GM18520 (cell line): ENCODE measurements around the gene VDR.

ENCODE experiments used
- ATAC-seq: cut with Tn5 transposase; IDR thresholded peaks from one replicate; pipeline ENCODE4 v1.9.1; 2021; ENCODE audit not compliant: unreplicated experiment

Gene VDR

DNA sequence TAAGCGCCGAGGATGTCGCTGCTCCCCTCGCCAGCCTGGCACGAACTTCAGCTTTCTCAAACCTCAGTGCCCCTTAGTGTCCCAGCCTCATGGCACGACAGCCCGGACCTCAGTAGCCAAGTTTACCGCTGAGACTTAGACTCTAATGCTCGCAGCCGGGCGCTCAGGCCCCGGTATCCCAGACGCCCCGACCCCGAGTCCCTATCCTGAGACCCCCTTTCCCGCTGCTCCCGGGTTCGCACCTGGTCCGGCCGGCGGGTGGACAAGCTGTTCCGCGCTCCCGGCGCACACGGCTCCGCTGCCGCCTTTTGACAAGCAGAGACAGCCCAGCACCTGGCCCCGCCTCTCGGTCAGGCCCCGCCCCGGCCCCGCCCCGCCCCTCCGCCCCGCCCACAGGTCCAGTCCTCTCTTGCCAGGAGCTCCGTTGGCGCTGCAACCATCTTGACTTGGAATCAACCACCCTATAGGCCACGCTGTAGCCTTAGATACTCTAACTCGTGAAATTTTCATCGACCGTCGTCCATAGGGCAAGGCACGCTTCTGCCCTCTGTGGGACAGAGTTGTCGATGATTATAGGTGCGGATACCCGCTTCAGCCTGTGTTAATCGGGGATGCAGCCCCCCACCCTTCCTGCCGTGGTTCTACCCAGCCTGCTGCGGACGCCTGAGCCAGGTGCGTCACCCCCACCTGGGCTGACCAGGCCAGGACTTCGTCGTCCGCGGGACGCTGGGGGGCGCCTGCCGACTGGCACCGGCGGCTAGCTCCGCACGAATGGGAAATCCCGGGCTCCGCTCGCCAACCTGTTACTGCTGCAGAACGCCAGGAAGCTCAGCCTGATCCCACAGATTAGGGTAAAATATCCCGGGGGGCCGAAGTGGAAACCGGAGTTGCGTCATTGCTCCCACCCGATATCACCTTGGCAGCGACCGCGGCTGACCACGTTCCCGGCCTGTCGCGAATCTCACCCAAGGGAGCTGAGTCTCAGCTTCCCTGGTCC, at the start of gene VDR:
VDR (minus strand) TSS at position 282 of the 997 bp plus-strand sequence. CDS start 25,881 bp downstream, outside the sequence.
- ATAC-seq = no peak

DNA sequence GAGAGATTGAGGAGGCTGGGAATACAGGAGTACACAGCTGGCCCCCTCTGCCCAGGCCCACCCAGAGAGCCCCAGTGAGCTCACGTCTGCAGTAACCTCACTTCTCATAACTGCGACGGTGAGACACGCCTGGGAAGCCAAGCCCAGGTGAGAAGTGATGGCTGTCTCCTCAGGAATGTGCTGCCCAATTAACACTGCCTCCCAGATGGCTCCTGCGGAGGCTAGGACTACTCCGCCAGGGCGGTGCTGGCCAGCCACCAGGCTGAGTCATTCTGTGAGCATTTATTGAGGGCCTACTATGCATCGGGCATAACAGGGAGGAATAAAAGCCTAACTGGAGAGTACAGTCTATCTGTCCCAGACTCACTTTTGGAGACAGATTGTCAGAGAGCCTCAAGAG, 49.3 kb upstream of the VDR start:
- ATAC-seq = no peak

DNA sequence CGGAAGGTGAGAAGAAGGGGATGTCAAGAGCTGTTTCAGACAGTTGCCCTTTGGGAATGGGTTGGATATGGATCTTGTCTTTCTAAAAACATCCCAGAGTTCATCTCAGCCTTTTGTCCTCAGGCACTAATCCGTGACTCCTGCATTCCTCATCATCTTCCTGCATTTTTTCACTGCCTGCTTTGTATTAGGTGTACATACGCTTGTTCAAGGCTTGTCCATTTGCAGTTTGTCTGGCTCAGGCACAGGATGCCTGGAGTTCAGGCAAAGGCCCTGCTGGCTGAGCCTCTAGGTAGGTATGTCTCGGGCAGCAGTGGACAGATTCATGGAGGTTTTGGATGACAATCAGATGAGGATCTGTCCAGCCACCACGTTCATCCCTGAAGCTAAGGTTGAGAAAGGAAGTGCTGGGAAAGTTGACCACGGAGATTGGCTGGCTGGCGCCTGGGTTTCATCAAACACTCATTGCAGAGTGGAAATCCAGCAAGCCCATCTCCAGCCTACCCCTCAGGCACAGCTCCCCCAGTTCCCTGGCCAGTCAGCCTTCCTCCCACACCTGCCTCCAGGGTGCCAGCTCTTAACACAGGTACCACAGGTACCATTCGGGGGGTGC, 46.2 kb upstream of the VDR start:
- no peak for ATAC-seq

DNA sequence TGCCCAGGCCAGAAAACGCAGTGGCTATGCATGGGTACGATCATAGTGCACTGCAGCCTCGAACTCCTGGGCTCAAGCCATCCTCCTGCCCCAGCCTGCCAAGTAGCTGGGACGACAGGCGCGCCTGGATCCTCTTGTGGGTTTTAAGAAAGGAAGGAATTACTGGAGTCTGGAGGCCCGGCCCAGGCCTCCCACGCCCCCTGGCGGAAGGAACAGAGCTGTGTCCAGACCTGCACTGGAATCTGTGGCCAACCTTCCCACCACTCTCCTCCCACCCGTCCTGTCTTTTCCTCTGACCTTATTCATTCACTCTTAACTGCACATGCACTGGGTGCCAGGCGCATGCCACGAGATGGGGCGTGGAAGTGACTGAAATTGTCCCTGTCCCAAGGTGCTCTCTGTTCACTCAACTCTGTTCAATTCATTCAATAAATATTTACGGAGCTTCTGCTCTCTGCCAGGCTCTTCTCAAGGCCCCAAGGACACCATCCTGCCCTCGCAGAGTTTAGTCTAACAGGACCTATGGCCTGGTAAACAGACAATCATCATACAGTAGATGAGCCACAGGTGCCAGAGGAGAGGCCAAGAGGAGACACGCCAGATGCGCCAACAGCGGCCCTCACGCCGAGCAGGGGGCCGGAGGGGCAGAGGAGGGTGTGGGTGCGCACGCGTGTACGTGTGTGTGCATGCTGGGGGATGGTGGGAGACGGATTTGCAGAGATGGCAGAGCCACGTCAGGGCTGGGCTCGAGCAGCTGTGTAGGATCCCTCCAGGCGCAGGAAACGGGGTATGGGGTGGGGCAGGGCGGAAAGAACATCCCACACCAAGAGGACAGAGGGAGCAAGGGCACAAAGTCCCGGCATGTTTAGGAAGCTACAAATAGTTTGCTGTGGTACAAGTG, 44.9 kb upstream of the VDR start:
- no peak for ATAC-seq

DNA sequence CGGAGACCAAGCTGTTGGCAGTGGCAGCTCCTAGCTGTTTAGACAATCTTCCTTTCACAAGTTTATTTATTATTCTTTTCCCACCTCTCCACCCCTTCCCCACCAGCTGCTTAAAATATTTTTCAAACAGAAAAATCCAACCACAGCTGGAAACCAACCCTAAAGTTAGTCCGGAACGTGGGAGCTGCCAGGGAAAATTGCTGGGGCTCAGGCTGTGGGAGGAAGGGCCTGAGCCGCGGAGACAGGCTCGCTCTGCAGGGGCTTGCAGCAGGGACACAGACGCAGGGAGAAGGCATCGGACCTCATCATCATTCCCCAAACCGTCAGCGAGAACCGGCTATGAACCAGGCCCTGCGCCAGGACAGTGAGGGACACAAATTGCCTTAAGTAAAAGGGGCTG, 42.5 kb upstream of the VDR start:
- no peak for ATAC-seq

DNA sequence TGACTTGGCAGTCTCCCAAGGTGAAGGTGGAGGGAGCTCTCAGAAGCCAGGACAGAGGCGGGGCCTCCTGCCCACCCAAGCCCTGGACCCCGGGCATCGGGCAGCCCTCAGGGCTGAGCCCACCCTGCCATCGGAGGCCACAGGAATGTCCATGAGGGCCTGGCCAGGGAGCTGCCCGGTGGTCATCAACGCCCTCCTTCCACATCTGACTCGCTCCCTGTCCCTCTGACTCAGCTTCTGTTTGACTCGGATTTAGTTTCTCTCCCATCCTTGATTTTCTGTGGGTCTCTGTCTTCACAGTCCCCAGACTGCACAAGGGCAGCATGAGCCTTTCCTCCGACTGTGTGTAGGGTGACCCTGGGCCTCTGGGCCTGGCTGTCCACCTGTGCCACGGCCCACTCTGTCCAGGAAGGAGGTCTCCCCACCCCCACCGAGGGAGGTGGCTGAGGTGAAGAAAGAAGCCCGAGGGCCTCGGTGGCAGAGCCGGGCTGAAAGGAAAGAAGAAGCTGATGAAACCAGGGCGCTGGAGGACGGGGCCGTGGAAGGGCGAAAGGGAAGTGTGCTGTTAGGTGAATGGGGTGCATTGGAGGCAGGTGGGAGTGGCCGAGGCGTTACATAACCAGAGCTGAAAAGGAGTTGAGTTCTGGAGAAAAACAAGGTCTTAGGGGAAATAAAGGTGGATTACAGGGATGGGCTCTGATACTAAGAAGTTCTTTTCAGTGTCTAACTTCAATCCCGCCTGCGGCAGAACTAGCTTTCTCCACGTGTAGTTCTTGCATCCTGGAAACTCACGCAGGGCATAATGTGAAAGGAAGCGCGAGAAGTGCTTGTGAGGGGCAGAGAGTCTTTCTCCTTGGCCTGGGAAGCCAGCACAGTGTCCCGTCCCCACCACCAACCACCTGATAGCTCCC, 41.9 kb upstream of the VDR start:
- ATAC-seq = no peak

DNA sequence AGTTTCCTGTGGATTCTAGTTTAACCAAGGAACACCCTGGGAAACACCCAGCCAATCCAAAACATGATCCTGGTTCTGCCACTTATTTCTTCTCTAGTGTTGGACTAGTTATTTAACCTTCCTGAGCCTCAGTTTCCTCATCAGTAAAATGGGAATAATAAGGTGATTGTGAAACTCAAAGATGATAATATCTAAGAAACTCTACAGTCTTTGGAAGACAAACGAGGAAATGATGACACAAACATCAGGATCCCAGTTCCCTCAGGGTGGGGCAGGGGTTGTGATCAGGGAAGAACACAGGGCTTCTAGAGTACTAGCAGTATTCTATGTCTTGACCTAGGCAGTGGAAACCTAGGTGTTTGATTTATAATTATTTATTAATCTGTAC, 40.5 kb upstream of the VDR start:
- no peak for ATAC-seq

DNA sequence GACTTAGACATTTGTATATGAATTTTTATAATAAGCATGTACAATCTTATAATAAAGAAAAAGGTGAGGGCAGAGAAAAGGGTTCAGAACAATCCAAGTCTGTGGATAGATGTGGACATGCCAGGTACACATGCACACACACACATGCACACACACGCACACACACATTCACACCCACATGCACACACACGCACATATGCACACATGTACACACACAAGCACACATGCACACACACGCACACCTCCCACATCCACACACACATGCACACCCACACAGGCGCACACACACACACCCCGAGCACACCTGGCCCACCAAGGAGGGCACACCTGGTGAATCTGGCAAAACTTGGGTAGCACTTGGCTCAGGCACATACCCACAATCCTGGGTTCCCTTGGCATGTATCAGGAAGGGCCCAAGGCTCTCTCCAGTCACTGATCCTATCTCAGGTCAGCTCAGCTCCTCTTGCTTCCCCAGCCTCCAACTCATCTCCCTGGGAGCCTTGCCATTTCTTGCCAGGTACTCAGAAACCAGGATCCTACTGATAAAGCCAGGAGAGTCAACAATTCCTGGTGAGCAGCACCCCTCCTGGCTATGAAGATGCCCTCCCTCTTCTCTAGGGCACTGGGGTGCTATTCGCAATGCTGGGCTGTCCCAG, 40.0 kb upstream of the VDR start:
- ATAC-seq = no peak

DNA sequence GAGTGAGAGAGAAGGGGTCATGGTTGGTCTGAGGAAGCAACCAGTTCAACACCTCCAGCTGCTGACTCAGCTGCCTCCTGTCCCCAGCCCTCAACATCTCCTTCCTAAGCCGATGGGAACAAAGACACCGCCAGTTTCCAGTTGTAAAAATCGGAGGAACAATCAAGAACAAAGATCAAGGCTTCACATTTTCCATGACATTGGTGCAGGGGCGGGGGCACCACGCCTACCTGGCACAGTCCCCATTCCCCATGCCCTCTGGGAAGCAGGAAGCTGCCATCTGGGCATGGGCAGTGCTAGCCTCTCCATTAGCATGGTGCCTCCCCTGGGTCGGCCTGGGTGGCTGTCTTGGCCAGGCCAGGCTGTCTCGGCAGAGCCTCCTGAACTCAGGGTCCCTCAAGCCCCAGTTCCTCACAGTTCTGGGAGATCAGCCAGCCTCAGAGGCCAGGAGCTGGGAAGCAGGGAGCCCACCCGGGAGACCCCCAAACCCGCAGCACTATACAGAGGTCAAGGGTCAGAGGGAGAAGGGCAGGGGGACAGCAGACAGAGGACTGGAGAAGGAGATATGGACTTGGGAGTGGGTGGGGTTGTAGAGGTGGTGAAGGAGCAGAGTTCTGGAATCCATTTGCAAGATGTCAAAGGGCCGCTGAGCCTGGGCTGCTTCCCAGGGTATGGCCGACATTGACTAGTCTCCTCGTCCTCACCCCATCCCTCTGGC, 39.0 kb upstream of the VDR start:
- ATAC-seq = no peak

DNA sequence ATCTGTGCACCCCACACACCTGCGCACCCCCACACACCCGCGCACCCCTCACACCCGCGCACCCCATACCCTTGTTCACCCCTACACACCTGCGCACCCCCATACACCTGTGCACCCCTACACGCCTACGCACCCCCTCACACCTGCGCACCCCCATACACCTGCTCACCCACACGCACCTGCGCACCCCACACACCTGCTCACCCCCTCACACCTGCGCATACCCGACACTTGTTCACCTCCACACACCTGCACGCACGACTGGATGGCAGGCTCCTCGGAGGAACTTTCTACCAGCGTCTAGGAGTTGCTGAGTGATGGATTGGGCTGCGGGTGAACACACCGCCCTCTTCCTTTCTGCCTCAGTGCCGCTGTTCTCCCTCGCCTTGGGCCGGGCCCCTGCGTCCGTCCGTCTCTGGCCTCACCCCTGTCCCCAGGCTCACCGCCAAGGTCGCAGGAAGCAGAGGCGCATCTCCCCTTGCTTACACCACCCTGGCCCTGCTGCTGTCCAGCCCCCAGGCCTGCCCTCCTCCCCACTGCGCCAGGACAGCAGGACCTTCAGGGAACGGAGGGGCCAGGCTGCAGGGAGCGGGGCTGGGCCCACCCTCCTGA, 37.9 kb upstream of the VDR start:
- ATAC-seq = no peak

DNA sequence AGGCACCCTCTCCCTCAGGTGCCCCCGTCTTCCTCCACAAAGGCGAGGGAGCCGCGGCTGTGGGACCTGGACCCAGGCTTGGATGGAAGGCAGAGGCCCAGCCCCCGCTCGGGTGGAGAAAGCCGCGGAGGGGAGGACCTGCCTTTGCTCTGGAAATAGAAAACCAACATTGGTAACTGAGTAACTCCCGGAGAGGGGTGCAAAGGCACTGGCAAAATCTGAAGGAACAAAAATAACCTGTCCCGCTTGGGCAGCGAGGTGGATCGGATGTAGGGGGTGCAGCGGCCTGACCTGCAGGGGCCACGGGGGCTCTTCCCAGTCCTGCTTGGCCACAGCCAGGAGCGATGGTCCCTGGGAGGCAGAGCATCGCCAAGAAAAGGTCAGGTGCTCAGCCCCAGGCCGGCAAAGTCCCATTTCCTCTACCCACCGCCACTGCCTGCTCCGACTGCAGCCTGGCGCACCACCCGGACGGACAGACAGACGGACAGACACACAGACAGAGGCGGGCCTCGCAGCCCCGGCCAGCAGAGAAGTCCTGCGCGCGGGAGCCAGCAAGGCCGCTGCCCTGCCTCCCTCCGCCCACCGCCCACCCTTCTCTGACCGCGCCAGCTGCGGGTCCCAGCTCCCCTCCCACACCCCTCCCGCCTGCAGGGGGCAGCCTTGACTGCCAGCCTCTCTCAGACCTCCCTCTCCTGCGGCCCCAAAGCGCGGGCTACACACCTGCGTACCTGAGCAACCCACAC, 37.2 kb upstream of the VDR start:
- ATAC-seq = no peak

DNA sequence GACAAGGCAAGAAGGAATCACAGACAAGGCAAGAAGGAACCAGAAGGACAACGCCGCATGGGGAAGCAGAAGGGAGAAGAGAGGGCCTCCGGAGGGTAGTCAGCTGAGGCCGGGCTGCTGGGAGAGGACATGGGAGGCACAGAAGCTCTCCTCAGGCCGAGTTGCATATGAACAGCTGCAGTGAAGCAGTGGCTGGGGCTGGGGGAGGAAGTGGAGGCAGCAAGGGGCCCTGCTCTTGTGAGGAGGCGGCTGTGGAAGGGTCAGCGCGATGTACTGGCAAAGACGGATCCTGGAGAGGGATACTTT, 36.6 kb upstream of the VDR start:
- no peak for ATAC-seq

DNA sequence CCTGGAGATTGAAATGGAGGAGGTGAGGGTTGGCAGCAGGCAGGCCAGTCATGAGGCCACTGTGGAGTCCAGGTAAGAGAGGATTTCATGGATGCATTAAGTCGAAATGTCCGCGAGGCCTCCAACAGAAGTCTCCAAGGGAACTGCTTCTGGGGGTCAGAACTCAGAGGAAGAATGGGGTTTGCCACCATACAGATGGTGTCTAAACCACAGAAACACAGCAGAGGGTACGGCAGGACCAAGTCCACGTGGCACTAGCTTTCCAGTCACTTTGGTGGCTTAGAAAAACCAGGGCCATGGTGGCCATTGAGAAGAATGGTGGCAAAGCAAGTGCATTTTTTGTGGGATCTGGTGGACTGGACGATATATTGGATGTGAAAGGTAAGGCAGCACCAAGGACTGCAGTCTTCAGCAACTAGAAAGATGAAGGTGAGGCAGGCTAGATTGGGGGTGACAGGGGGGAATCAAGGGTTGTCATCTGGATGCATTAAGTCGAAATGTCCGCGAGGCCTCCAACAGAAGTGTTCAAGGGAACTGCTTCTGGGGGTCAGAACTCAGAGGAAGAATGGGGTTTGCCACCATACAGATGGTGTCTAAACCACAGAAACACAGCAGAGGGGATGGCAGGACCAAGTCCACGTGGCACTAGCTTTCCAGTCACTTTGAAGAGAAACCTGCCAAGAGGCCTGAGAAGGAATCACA, 36.1 kb upstream of the VDR start:
- ATAC-seq = no peak

DNA sequence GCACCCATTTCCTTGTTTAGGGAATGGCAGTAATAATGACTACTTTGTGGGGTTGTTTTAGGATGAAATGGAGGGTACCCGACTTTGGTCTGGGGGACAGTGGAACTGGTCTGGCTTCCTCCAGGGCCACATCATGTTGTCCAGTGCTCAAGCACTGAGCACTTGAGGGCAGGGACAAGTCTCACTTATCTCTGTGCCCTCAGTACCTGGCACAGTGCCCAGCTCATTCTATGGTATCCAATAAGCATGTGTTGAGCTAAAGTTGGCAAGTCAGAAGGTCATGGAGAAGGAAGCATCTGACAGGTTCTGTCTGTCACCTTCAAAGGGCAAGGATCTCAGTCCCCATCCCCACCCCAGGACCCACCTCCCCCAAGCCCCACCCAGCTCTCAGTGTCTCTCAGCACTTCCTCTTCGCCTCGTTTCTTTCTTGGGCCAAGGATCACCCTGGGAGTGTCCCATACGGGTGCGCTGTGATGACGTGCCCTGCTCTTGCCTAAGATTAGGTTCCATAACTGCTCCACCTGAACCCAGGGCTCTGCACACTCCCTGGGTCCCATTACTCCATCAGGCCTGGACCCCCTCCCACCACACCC, 34.3 kb upstream of the VDR start:
- no peak for ATAC-seq

DNA sequence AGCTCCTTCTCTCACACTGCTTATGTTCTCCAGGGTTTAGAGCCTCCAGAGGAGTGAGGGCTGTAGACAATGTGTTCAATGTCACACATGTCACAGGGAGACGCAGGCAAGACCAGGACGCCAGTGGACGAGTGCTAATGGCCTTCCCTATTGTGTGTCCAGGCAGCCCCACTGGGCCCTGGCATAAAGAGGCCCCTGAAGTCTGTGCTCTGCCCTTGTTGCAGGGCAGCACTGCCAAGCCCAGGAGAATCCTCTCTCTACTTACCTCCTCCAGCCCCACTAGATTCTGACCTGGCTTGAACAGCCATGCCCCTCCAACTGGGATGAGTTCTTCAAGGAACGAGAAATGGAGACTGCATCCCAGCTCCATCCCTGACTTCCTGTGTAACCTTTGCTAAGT, 33.8 kb upstream of the VDR start:
- ATAC-seq = no peak

DNA sequence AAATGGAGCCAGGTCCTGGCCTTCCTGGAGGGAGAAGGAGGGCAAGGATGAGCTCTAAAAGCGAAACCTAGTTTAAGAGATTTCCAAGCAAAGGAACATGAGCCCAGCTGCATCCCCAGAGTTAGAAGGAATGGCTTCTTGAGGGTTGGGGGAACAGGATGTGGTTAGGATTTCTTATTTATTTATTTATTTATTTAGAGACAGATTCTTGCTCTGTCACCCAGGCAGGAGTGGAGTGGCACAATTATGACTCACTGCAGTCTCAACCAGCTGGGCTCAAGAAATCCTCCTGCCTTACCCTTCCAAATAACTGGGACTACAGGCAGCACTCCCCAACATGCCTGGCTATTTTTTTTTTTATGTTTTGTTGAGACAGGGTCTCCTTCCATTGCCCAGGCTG, 33.3 kb upstream of the VDR start:
- ATAC-seq = no peak

DNA sequence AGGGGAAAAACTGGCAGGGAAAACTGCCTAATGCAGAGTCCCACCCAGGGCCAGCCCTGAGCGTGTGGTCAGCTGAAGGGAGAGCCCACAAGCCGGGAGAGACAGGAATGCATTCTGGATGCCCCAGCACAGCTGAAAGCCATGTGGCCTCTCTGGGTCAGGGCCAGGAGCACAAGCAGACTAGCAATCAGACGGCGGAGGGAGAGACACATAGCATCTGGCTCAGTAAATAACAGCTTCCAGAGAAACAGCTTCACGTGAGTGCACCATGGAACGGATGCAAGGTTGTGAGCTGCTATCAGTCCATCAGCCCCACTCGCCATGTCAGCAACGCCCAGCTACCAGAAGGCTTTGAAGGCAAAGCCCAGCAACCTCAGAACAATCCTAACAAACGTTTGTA, 30.4 kb upstream of the VDR start:
- no peak for ATAC-seq
